ENCODE data around the gene EFNA2. TPM values are rescaled to one million over a fixed set of nuclear protein-coding genes. Genes with fewer than 3 reads are reported as not detected.
A peak's percentile ranks its signal among the peaks of the same experiment; 100 is the strongest.

The EFNA2 gene
- total and polyA plus RNA-seq, 2 of the 8 experiments (the other 6 are each of a cell fraction or from before 2014, with no cell fraction given), result 4.0 to 7.0 TPM

DNA sequence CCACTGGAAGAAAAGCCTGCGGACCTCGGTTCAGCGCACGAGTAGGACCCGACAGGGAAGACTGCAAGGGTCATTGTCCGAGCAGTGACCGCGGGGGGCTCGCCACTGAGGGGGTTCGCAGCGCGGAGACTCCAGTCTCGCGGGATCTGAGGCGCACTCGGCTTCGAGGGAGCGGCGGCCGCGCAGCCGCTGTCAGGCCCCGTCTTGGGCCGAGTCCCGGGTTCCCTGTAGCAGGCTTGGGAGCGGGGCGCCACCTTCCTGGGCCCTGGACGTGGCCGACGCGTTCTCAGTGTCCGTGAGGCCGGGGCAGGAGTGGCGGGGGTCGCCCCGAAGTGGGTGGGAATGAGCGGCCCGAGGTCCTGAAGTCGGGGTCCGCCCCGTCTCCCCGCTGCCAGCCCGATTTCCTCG lies 10.8 kb upstream of the EFNA2 start (continued):
- TF ChIP-seq SIX5 (IDR thresholded peaks at IDR 0.05; ENCODE audit: low read depth, low read length) (no peak), EGR1 (IDR thresholded peaks at IDR 0.05; ENCODE audit: borderline replicate concordance, low read depth, low read length) (no peak), SP2 (IDR thresholded peaks at IDR 0.05; ENCODE audit: low read length) (no peak), TBP (IDR thresholded peaks at IDR 0.05; ENCODE audit: low read depth, low read length) (no peak), CHD2 (IDR thresholded peaks at IDR 0.05; ENCODE audit: low read length) (peak; percentile 67; the same call in 1 of the 2 replicates), CBX8 (IDR thresholded peaks at IDR 0.05; ENCODE audit: borderline replicate concordance, low read depth, low read length) (no peak), EP300 (IDR thresholded peaks at IDR 0.05; ENCODE audit: borderline replicate concordance in 1 of 2, low read depth in 2 of 2, low read length in 2 of 2) (no peak), RNF2 (IDR thresholded peaks at IDR 0.05; ENCODE audit: borderline replicate concordance, low read depth, low read length, missing control alignments, poor library complexity, severe bottlenecking) (no peak), HDAC6 (IDR thresholded peaks at IDR 0.05; ENCODE audit: low read depth, low read length) (no peak), CHD1 (IDR thresholded peaks at IDR 0.05; ENCODE audit: low read depth, low read length) (no peak), PHF8 (conservative IDR thresholded peaks at IDR 0.05; ENCODE audit: low read depth, low read length) (no peak), POLR2A (IDR thresholded peaks at IDR 0.05; ENCODE audit: control extremely low read depth in 1 of 2, low read depth in 2 of 2, low read length in 2 of 2) (no peak; a peak in 1 of 3 replicates)
